GM18511 (cell line): Measurements from ENCODE around the gene EFCAB6.

ENCODE experiments used
- ATAC-seq: cut with Tn5 transposase; IDR thresholded peaks from one replicate; pipeline ENCODE4 v1.9.1; 2021; ENCODE audit warnings: mild to moderate bottlenecking, moderate library complexity; ENCODE audit not compliant: unreplicated experiment

The EFCAB6 gene

GRCh38 chr22:43592476-43592875 lies 219.6 kb downstream of the EFCAB6 start:
- ATAC-seq, result no peak

- no peak for ATAC-seq
Observed at GRCh38 chr22:43591380-43591779, 220.7 kb downstream of the EFCAB6 start.

- no peak for ATAC-seq
Observed at GRCh38 chr22:43587574-43587973, 224.5 kb downstream of the EFCAB6 start.

GRCh38 chr22:43583501-43583900 lies 228.6 kb downstream of the EFCAB6 start:
- ATAC-seq, result no peak

GRCh38 chr22:43582394-43582793 lies 229.7 kb downstream of the EFCAB6 start:
- no peak for ATAC-seq

GRCh38 chr22:43580271-43580750 lies 231.8 kb downstream of the EFCAB6 start:
- no peak for ATAC-seq

GRCh38 chr22:43574738-43575137 lies 237.4 kb downstream of the EFCAB6 start:
- no peak for ATAC-seq

GRCh38 chr22:43572710-43573109 lies 239.4 kb downstream of the EFCAB6 start:
- ATAC-seq, result no peak

- no peak for ATAC-seq
Observed at GRCh38 chr22:43571181-43571580, 240.9 kb downstream of the EFCAB6 start.

- ATAC-seq, result no peak
Observed at GRCh38 chr22:43570531-43571165, 241.5 kb downstream of the EFCAB6 start.

- ATAC-seq, result no peak
Observed at GRCh38 chr22:43569111-43569510, 243.0 kb downstream of the EFCAB6 start.

- ATAC-seq, result no peak
Observed at GRCh38 chr22:43567691-43568324, 244.3 kb downstream of the EFCAB6 start.

- no peak for ATAC-seq
Observed at GRCh38 chr22:43566561-43567332, 245.4 kb downstream of the EFCAB6 start.

- ATAC-seq, result no peak
Observed at GRCh38 chr22:43566021-43566420, 246.1 kb downstream of the EFCAB6 start.

- no peak for ATAC-seq
Observed at GRCh38 chr22:43564859-43565258, 247.2 kb downstream of the EFCAB6 start.

GRCh38 chr22:43563571-43563970 lies 248.5 kb downstream of the EFCAB6 start:
- ATAC-seq, result no peak

GRCh38 chr22:43562843-43563242 lies 249.3 kb downstream of the EFCAB6 start:
- ATAC-seq, result no peak

- ATAC-seq, result no peak
Observed at GRCh38 chr22:43561415-43562178, 250.5 kb downstream of the EFCAB6 start.

GRCh38 chr22:43560651-43561050 lies 251.5 kb downstream of the EFCAB6 start:
- no peak for ATAC-seq

GRCh38 chr22:43555561-43556515 lies 256.3 kb downstream of the EFCAB6 start:
- no peak for ATAC-seq
